Activated gamma-delta T cell treated with Interleukin-2 at 50 U/mL for 16 hours (primary cell): ENCODE results near the gene RCAN1.

Experiments
- DNase-seq: peaks from one replicate; pipeline ENCODE4 v3.0.0-alpha.2; 2020

Gene RCAN1

GRCh38 chr21:34614628-34615486, at the start of gene RCAN1:
Gene RCAN1 (minus strand): TSS chr21:34615113. CDS start chr21:34615011, 102 bp downstream.
- peak; percentile 81 for DNase-seq

- no peak for DNase-seq
These were observed 46.9 kb upstream of the RCAN1 start for GRCh38 chr21:34661848-34662247.

DNA sequence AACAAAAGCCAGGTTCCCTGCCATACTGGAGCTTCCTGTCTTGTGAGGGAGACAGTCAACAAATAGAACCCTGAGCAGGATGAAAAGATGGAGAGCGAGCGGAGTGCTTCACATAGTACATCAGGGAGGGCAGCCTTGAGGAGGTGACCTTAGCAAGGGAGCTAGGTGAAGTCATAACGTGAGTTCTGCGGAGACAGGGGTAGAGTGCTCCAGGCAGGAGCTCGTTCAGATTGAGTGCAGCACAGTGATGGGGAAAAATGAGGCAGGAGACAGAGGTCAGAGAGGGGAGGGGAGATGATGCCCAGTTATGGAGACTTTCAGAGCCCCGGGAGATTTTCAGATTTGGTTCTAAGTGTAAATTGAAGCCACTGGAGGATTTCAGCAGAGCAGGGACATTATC, 38.6 kb upstream of the RCAN1 start:
- DNase-seq, result no peak

DNA sequence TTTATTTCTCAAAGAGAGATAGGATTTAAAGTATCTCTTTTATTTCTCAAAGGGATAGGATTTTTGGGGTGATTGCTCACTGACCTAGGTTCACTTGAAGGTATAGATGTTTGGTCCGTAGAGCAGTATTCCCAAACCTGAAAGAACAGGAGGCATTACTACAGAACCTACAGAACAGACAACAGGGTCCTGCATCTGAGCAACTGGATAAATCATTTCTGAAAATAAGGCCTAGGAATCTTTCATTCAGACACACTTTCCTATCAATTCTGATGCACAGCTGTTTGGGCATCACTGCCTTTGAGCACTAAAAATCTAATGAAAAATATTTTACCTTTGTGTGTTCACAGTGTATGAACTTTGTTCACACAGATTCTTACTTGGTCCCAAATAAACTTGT, 36.7 kb upstream of the RCAN1 start:
- DNase-seq, result no peak

- no peak for DNase-seq
These were observed 36.0 kb upstream of the RCAN1 start for GRCh38 chr21:34650861-34651431.

DNA sequence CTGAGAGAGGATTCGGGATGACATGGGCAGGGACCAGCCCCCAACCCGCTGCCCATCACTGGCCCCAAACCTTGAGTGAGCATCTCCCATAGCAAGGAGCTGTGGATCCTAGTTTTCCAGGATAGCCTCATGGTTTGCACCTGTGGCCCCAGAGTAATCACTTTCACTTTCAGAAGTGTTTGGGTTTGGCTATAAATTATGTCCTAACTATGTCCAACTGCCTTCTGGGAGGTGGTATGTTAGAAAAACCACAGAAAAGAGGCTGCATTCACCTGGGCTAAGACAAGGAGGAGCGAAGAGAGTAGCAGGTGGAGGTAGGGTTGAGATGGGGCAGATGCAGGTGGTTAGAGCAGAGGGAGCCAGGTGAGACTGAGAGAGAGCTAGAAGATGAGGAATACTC, 34.5 kb upstream of the RCAN1 start:
- DNase-seq, result no peak

DNA sequence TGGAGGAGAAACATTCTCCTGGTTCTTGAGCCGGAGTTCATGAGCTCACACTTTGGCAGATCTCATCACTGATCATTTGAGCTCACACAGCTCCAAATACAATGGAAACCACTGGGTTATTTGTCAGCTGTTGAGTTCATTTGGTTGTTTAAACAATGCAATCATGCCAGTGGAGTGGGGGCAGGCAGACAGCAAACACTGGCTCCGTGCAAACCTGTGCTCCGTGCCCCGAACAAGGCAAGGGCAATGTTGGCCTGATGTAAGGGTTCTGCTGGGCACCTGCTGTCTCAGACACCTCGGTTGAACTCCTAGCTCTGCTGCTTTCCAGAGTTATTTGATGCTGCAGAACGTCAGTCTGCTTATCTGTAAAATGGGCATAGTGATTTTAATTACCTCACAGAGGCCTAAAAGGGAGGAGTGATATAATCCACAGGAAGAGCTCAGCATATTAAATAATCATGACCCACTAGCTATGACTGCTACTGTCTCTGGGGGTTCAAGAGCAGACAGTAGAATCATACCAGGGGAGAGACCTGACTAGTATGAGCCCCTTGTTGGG, 33.9 kb upstream of the RCAN1 start:
- DNase-seq, result no peak

DNA sequence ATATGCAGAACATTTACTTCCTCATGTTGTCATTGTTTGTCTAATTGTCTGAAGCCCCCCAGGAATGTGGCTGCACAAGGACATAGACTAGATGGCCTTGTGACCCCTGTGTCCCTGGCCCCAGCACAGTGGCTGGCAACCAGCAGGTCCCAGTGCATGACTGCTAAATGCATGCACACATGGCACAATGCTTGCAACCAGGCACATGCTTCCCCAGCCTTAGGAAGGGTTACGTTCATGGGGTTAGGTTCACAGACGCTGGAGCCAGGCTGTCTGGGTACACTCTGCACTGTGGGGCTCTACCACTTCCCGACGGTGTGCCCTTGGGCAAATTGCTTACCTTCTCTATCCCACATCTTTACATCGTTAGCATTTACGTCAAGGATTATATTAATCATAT, 32.6 kb upstream of the RCAN1 start:
- DNase-seq, result no peak

- no peak for DNase-seq
These were observed 29.9 kb upstream of the RCAN1 start for GRCh38 chr21:34644825-34645224.

DNA sequence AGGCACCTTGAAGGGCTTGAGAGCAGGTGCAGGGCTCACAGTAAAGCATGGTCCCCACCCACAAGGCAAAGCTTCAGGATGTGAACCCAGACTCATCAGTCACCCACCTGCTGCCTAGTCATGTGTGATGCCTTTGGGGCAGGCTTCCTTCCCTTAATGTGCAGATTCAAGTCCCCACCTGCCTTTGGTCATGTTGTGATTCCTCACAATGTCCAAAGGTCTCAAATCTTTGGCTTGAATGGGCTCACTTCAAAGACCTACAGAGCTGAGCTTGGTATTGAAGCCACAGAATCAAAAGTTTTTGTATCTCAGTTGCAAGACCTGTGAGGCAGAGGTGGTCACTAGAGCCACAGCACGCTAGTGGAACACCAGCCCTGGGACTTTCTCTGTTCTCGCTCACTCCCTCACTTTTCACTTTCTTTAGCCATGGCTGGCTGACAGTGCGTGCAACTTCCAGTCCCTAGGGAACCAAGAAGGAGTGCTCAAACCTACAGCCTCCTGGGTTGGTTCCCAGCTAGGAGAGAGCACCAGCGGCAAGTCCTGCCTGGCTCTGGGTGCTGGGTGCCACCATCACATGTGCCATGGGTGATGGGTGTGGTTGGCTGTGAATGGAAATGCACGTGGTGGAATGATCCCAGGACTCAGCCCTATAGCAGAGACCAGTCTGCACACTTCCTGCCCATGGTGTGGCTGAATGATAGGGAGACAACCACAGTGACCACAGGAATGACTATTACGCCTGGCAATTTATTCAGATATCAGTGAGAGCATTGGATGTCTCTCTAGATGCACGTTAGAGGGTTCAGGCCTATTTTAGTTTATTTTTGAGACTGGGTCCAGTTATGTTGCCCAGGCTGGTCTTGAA, 27.5 kb upstream of the RCAN1 start:
- DNase-seq, result no peak

- DNase-seq, result no peak
These were observed 25.9 kb upstream of the RCAN1 start for GRCh38 chr21:34640858-34641257.

- DNase-seq, result no peak
These were observed 25.2 kb upstream of the RCAN1 start for GRCh38 chr21:34639882-34640788.

DNA sequence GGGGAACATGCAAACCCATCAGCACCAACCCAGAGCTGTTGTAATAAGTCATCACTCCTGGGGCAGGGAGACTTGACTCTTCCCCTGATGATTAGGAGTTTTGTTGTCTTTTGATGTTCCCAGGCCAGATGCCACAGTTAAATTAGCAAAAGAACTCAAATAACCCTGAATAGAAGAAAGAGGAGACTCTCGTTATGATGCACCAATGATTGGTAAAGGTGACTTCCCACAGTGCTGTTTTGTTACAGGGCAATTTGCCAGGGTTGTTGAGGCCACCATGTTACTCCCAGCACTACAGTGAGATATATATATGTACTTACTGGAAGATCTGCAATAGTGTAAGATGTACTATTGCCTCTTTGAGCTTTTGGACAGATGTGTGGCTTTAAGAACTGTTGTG, 24.3 kb upstream of the RCAN1 start:
- DNase-seq, result no peak

- no peak for DNase-seq
These were observed 22.0 kb upstream of the RCAN1 start for GRCh38 chr21:34636961-34637360.

DNA sequence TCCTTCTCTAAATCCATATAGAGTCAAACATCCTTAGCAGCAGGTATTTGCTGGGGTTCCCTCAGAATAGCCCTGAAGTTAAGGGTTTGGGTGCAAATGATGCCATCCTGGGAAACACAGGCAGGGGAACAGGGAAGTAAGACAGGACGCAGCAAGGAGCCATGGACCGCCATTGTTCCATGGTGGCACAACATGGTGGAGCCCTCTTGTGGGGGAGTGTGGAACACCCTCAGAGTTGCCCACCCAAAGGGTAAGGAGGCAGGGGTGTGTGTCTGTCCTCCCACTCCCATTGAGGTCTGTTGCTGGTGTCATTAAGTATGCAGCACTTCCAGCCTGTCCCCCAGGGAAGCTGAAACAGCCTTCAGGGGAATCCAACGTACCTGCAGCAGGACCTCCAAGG, 20.4 kb upstream of the RCAN1 start:
- DNase-seq, result peak; percentile 15

DNA sequence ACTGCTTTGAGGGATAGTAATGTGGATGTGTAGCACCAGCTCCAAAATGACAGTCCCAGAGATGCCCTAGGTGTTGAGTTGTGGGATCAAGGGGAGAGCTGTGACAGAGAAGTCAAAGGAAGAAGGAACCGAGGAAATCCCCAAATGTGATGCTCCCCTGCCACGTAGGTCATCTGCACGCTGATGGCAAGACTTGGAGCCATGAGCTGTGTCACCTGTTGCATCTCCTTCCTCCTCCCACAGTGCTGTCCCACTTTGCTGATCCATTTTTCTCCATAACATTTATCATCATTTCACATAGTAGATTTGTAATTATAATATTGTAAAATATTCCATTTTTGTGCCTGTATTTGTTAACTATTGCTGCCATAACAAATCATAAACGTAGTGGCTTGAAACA, 17.6 kb upstream of the RCAN1 start:
- DNase-seq, result no peak

GRCh38 chr21:34630536-34631143, 15.7 kb upstream of the RCAN1 start:
- DNase-seq, result peak; percentile 16

- no peak for DNase-seq
These were observed 11.2 kb upstream of the RCAN1 start for GRCh38 chr21:34626131-34626530.

DNA sequence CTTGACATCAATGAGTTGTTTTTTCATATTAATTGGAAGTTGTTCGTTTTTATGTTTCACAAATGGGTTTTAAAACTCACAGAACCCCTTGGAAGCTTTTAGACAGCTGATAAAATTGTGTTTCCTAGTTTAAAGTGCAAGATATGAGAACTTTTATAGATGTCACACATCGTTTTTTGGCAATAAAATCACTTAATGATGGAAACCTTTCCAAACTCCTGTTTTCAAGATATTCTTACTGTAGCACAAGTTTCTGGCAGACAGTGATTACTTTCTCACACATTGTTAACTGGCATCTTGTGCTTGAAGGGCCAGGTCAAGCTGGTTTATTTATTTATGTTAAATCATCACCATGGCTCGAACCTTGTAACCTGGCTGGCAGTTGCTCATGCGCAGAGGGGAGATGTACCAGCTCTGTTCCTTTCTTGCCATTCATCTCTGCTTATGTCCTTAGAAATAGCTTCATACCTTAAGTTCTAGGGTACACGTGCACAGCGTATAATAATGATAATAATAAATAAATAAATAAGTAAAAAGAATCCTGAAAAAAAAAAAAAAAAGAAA, 10.2 kb upstream of the RCAN1 start:
- no peak for DNase-seq

DNA sequence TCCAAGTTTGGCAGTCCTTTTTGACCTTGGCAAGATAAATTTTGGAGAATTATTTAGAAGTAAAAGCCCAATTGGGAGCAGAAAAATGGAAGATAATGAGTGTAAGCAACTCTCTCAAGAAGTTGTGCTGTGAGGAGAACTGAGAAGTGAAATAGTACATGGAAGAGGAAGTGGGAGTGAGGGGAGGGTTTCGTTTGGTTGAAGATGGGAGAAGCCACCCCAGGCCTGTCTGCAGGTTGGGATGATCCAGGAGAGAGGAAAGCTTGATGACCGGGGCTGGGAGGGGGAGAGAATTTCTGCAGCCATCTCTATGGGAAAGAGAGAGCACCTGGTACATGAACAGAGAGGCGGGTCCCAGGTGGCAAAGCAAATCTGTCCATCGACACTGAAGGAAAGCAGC, 8.6 kb upstream of the RCAN1 start:
- DNase-seq, result no peak
